ENCODE measurements around the gene PGGT1B. TPM values are rescaled to one million over a fixed set of nuclear protein-coding genes. Genes with fewer than 3 reads are reported as not detected.

The PGGT1B gene
- polyA plus RNA-seq, 1 of the 3 experiments (the other 2 are of a cell fraction): 0.69 TPM

DNA sequence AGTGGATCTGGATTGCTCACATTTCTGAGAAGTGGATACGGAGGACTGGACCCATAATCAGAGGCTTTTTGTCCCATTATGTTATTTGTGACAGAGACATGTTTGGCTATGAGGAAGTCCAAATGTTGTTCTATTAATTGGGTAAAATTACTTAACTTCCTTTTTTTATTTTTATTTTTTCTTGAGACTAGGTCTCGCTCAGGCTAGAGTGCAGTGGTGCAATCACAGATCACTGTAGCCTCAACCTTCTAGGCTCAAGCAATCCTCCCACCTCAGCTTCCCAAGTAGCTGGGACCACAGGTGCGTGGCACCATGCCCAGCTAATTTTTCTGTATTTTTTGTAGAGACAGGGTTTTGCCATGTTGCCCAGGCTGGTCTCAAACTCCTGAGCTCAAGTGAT, 11.9 kb upstream of the PGGT1B start:
- WGBS (ENCODE audit: low lambda C conversion rate): 98% methylated on average over 3 of the region's 3 CpGs
- no peaks in the 10 kb centered on the region for H4K20me1 ChIP-seq (ENCODE audit: insufficient read depth)
- H3K27ac ChIP-seq (ENCODE audit: low read depth in 2 of 2, low read length in 1 of 2): no peak overlapping the region
- peaks cover 44 to 46% of the 10 kb centered on the region in 2 experiments for H3K36me3 ChIP-seq (replicated peaks in 1 of 2; ENCODE audit: control insufficient read depth in 1 of 2, insufficient read depth in 2 of 2, low read length in 1 of 2)
- H2AFZ ChIP-seq (ENCODE audit: low read depth): no peak overlapping the region
- no peaks in the 10 kb centered on the region for H3K79me2 ChIP-seq (ENCODE audit: insufficient read depth)
- H3K9me3 ChIP-seq: no peaks in the 10 kb centered on the region
- H3K4me3 ChIP-seq (ENCODE audit: low read depth in 2 of 2, low read length in 1 of 2): no peak overlapping the region
- H3K9me2 ChIP-seq: no peaks in the 10 kb centered on the region
- no peak overlapping the region for H3K4me2 ChIP-seq
- H3F3A ChIP-seq (replicated peaks; ENCODE audit: insufficient read depth): no peaks in the 10 kb centered on the region
- no peaks in the 10 kb centered on the region for H3K4me1 ChIP-seq (ENCODE audit: control insufficient read depth in 1 of 2, insufficient read depth in 2 of 2, low read depth in 1 of 2, low read length in 1 of 2)
- no peaks in the 10 kb centered on the region for H3K27me3 ChIP-seq (ENCODE audit: insufficient read depth)
- DNase-seq: no peak
- ChIA-PET POLR2A (no interaction called here), CTCF (no interaction called here)
- TF ChIP-seq TCF12 (IDR thresholded peaks at IDR 0.05) (no peak), RAD21 (IDR thresholded peaks at IDR 0.05; ENCODE audit: low read length) (no peak), JUND (IDR thresholded peaks at IDR 0.05) (no peak), TEAD4 (IDR thresholded peaks at IDR 0.05; ENCODE audit: borderline replicate concordance, insufficient read depth) (no peak), SIN3A (IDR thresholded peaks at IDR 0.05; ENCODE audit: borderline replicate concordance, low read depth, low read length) (no peak), TAF1 (IDR thresholded peaks at IDR 0.05; ENCODE audit: borderline replicate concordance, low read depth, low read length) (no peak), EZH2phosphoT487 (IDR thresholded peaks at IDR 0.05; ENCODE audit: borderline replicate concordance, low read depth) (no peak)
- TF ChIP-seq, protein P1, sequence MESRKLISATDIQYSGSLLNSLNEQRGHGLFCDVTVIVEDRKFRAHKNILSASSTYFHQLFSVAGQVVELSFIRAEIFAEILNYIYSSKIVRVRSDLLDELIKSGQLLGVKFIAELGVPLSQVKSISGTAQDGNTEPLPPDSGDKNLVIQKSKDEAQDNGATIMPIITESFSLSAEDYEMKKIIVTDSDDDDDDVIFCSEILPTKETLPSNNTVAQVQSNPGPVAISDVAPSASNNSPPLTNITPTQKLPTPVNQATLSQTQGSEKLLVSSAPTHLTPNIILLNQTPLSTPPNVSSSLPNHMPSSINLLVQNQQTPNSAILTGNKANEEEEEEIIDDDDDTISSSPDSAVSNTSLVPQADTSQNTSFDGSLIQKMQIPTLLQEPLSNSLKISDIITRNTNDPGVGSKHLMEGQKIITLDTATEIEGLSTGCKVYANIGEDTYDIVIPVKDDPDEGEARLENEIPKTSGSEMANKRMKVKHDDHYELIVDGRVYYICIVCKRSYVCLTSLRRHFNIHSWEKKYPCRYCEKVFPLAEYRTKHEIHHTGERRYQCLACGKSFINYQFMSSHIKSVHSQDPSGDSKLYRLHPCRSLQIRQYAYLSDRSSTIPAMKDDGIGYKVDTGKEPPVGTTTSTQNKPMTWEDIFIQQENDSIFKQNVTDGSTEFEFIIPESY (IDR thresholded peaks at IDR 0.05; ENCODE audit: borderline replicate concordance, low read depth): no peak
- TF ChIP-seq, protein P2, sequence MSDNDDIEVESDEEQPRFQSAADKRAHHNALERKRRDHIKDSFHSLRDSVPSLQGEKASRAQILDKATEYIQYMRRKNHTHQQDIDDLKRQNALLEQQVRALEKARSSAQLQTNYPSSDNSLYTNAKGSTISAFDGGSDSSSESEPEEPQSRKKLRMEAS (IDR thresholded peaks at IDR 0.05; ENCODE audit: low read depth): no peak
- TF ChIP-seq, protein P3, sequence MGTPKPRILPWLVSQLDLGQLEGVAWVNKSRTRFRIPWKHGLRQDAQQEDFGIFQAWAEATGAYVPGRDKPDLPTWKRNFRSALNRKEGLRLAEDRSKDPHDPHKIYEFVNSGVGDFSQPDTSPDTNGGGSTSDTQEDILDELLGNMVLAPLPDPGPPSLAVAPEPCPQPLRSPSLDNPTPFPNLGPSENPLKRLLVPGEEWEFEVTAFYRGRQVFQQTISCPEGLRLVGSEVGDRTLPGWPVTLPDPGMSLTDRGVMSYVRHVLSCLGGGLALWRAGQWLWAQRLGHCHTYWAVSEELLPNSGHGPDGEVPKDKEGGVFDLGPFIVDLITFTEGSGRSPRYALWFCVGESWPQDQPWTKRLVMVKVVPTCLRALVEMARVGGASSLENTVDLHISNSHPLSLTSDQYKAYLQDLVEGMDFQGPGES (IDR thresholded peaks at IDR 0.05; ENCODE audit: low read depth, low read length): no peak
- H3K9ac ChIP-seq: no peak overlapping the region

- Histone ChIP-seq H3K4me1 (ENCODE audit: control insufficient read depth in 1 of 2, insufficient read depth in 2 of 2, low read depth in 1 of 2, low read length in 1 of 2) (no peaks in the 10 kb centered on the region), H3K9me3 (no peaks in the 10 kb centered on the region), H3K27me3 (ENCODE audit: insufficient read depth) (no peaks in the 10 kb centered on the region), H3K79me2 (ENCODE audit: insufficient read depth) (no peaks in the 10 kb centered on the region), H3K36me3 (replicated peaks in 1 of 2; ENCODE audit: control insufficient read depth in 1 of 2, insufficient read depth in 2 of 2, low read length in 1 of 2) (peaks cover 45 to 57% of the 10 kb centered on the region in 2 experiments), H3K27ac (ENCODE audit: low read depth in 2 of 2, low read length in 1 of 2) (no peak overlapping the region), H3K4me3 (ENCODE audit: low read depth in 2 of 2, low read length in 1 of 2) (no peak overlapping the region), H4K20me1 (ENCODE audit: insufficient read depth) (no peaks in the 10 kb centered on the region), H3K9ac (no peak overlapping the region), H3F3A (replicated peaks; ENCODE audit: insufficient read depth) (peaks cover 7% of the 10 kb centered on the region), H3K4me2 (no peak overlapping the region), H2AFZ (ENCODE audit: low read depth) (no peak overlapping the region), H3K9me2 (no peaks in the 10 kb centered on the region)
- CTCF ChIA-PET: no interaction called here
- 74% methylated on average over 3 of the region's 3 CpGs for WGBS (ENCODE audit: low lambda C conversion rate)
- no peak for DNase-seq
- POLR2A ChIA-PET: no interaction called here
- TF ChIP-seq PBX3 (IDR thresholded peaks at IDR 0.05): no peak
- TF ChIP-seq GATA2 (CRISPR knock-in tag; IDR thresholded peaks at IDR 0.05): no peak
- no peak for TF ChIP-seq SIN3A (IDR thresholded peaks at IDR 0.05; ENCODE audit: borderline replicate concordance, low read depth, low read length)
- no peak for TF ChIP-seq FOSL2 (IDR thresholded peaks at IDR 0.05; ENCODE audit: borderline replicate concordance, low read depth)
- no peak for TF ChIP-seq JUND (IDR thresholded peaks at IDR 0.05)
- TF ChIP-seq TEAD4 (IDR thresholded peaks at IDR 0.05; ENCODE audit: borderline replicate concordance, insufficient read depth): no peak
- no peak for TF ChIP-seq POLR2AphosphoS5 (IDR thresholded peaks at IDR 0.05; ENCODE audit: low read depth, low read length)
- no peak for TF ChIP-seq REST (IDR thresholded peaks at IDR 0.05; ENCODE audit: low read depth, low read length)
- no peak for TF ChIP-seq MXI1 (IDR thresholded peaks at IDR 0.05; ENCODE audit: low read depth, low read length)
- TF ChIP-seq RXRA (IDR thresholded peaks at IDR 0.05; ENCODE audit: borderline replicate concordance, low read depth): no peak
- TF ChIP-seq, protein P2 (IDR thresholded peaks at IDR 0.05; ENCODE audit: low read depth): no peak
Observed at GRCh38 chr5:115272297-115272958, 9.8 kb upstream of the PGGT1B start.
